AML-193 (cell line): Measurements from ENCODE around the gene CARTPT.

ENCODE experiments used
- DNase-seq, 2 experiments: peaks; one replicate each; lab custom pipeline; 2025; lab: John Stamatoyannopoulos, UW

Gene CARTPT

GRCh38 chr5:71737931-71738539 lies 19.0 kb downstream of the CARTPT start:
- DNase-seq = no peak

GRCh38 chr5:71738662-71739361 lies 19.7 kb downstream of the CARTPT start:
- DNase-seq = no peak

- DNase-seq = no peak
These were observed 21.1 kb downstream of the CARTPT start for GRCh38 chr5:71740015-71740753.

- no peak for DNase-seq
These were observed 24.1 kb downstream of the CARTPT start for GRCh38 chr5:71743155-71743554.

GRCh38 chr5:71744009-71744790 lies 25.1 kb downstream of the CARTPT start:
- no peak for DNase-seq

- no peak for DNase-seq
These were observed 28.1 kb downstream of the CARTPT start for GRCh38 chr5:71747182-71747581.

- no peak for DNase-seq
These were observed 29.3 kb downstream of the CARTPT start for GRCh38 chr5:71748360-71748759.

- DNase-seq = no peak
These were observed 32.3 kb downstream of the CARTPT start for GRCh38 chr5:71751422-71751821.

GRCh38 chr5:71752441-71753190 lies 33.5 kb downstream of the CARTPT start:
- DNase-seq = no peak

- DNase-seq = no peak
These were observed 38.8 kb downstream of the CARTPT start for GRCh38 chr5:71757590-71758543.

- no peak for DNase-seq
These were observed 43.8 kb downstream of the CARTPT start for GRCh38 chr5:71762826-71763225.

- no peak for DNase-seq
These were observed 48.6 kb downstream of the CARTPT start for GRCh38 chr5:71767661-71768060.

GRCh38 chr5:71769287-71769686 lies 50.2 kb downstream of the CARTPT start:
- no peak for DNase-seq

- no peak for DNase-seq
These were observed 51.3 kb downstream of the CARTPT start for GRCh38 chr5:71770381-71770780.
